ENCODE data around the gene NFYC.

NFYC gene

DNA sequence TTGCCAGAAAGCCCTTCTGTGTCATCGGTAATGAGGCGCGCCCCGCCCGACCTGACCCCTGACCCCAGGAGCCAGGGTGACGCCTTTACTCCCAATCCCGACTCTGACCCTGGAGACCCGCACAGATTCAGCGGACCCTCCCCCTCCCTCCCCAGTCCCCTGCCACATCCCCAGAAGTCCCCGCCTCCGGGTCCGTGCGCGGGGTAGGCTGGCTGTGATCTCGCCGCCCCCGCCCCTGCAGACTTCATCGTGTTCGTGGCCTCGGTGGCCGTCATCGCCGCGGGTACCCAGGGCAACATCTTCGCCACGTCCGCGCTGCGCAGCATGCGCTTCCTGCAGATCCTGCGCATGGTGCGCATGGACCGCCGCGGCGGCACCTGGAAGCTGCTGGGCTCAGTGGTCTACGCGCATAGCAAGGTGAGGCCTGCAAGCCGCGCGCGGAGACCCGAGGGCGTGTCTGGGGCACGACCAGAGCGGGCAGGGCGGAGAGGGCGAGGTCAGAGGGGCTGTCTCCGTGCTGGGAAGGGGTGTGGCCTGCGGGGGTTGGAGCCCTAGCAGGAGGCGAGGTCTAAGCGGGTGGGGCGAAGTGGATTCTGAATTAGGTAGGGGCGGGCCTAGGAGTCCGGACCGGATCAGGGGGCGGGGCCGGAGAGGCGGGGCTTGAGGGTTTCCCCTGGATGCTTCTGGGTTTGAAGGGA lies 126.9 kb downstream of the NFYC start:
- DNase-seq (ENCODE audit: low read depth in 3 of 3, low spot score in 1 of 3) = peak; percentile 69 to 74 (median 69)

GRCh38 chr1:40819101-40819500 lies 127.6 kb downstream of the NFYC start:
- no peak for DNase-seq (ENCODE audit: low read depth in 3 of 3, low spot score in 1 of 3)

DNA sequence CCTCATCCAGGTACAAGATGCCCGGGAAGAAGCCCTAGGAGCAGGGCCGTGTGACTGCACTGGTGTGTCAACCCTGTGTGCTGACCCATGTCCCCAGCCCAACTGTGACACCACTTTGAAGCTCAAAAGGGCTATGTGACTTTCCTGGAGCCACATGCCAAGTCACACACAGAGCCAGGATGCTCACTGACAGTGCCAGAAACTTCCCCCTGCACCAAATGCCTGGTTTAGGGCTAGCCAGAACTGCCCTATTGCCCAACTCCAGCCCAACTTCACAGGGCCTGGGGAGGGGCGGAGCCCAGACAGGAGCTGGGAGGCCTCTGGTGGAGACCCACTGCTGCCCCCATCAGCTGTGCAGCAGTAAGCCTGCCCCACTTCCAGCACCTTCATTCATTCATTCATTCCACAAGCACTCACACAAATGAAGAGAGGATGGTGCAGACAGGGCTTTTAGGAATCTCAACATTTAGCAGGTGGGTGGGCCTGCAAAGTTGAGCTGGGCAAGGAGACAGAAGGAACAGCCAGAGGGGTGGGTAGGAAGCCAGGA lies 128.8 kb downstream of the NFYC start:
- no peak for DNase-seq (ENCODE audit: low read depth in 3 of 3, low spot score in 1 of 3)

Measured in stimulated activated CD4-positive, alpha-beta T cell treated with anti-CD3 and anti-CD28 coated beads, TNF-alpha, amount 100 ng/mL, for 1 hour (primary cell).